Keratinocyte (primary cell): ENCODE data around the gene RPH3AL.

Experiments
- CTCF ChIP-seq, 3 experiments: IDR thresholded peaks in 1 of 3; conservative IDR thresholded peaks in 1 of 3; optimal IDR thresholded peaks in 1 of 3; 2 replicates in 2 of 3; 3 replicates in 1 of 3; pipeline versions ENCODE3 to v1.5.1; 2011; ENCODE audit warnings: low read length in 3 of 3, mild to moderate bottlenecking in 3 of 3, moderate library complexity in 2 of 3, control low read depth in 1 of 3, inconsistent platforms in 1 of 3; ENCODE audit not compliant: insufficient read depth in 2 of 3; ENCODE audit errors: extremely low read depth in 1 of 3
- EZH2 ChIP-seq: IDR thresholded peaks from one replicate; pipeline ENCODE4 v1.6.1; 2012; ENCODE audit warnings: inconsistent platforms, mild to moderate bottlenecking, low read length, moderate library complexity

GRCh38 chr17:290121-290521 is 62.5 kb downstream of the RPH3AL start:
- no peak for TF ChIP-seq CTCF (optimal IDR thresholded peaks at IDR 0.05 in 1 of 3, IDR thresholded peaks at IDR 0.05 in 1 of 3, conservative IDR thresholded peaks at IDR 0.05 in 1 of 3; ENCODE audit: extremely low read depth in 1 of 3, insufficient read depth in 2 of 3, low read length in 3 of 3)
- TF ChIP-seq EZH2 = no peak
